OCI-M2 (cell line): ENCODE data around the gene CCNL2.
A peak's percentile ranks its signal among the peaks of the same experiment; 100 is the strongest.
"Not testable (repeated sequence)": the region's sequence is repeated elsewhere in the genome, so short reads cannot be mapped to it uniquely, and the experiment has no call there.

ENCODE experiments used
- DNase-seq: peaks from one replicate; lab custom pipeline; 2025; ENCODE audit not compliant: unreplicated experiment; lab: John Stamatoyannopoulos, UW

The CCNL2 gene

DNA sequence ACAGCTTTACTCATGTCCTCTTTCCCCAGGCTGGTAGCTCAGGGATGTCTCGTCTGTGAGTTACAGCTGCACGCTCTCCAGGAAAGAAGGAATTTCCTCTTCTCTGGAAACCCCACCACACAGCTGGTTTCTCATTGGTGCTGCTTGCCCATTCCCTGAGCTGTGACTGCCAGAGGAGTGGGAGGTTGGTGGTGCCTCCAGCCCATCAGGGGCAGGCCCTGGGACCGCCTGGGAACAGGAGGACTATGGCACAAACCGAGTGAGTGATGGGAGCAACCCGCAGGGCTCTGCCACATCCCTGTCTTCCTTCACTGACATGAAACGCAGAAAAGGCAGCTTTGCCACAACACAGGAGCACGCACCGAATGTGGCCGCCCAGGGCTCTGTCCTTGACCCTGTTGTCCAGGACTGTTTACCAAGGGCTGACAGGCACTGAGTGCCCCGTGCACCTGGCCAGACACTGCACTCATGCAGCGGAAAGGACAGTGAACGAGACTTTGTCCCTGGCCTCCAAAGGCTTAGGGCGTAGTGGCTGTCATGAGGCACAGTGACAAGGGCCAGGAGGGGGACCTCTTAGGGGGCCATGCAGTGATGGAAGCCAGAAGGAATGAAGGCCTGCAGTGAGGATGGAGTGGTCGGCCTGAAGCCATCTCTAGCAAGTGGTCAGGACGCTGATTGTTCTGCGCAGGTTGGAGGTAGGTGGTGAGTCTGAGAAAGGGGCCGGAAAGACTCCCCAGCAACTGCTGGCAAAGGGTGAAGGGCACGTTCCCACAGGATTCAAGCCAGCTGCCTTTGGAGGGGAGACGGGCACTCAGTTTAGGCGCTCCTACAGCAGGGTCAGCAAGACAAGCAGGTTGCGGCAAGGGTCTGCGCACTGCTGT lies 1.7 kb upstream of the CCNL2 start:
- no peak for DNase-seq

DNA sequence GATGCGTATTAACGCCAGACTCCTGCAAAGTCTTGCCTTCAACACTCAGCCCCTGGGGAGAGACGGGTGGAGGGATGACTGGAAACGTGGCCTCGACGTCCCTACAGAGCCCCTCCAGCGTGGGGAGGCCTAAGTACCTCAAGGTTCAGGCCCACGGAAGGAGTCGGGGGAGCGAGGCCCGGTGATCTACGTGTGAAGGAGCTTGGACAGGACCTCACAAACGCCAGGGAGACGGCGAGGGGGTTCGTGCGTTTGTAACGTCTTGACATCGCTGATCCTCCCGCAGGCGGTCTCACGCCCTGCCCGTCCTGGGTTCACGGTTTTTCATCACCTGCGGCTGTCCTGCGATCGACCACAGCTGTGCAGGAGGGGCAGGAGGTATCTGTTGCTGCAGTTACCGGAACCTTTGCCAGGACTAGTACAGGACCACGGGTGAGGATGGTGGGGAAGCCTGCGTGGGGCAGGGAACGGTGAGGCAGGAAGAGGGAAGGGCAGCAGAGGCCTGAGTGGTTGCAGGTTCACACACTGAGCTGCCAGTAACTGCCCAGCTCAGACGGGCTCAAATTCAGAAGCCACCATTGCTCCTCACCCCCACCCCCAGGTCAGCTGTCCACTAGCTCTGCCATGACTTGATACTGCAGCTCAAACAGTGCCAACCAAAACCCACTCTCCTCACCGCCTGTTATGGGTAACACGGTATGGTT lies 889 bp upstream of the CCNL2 start:
- DNase-seq: no peak

DNA sequence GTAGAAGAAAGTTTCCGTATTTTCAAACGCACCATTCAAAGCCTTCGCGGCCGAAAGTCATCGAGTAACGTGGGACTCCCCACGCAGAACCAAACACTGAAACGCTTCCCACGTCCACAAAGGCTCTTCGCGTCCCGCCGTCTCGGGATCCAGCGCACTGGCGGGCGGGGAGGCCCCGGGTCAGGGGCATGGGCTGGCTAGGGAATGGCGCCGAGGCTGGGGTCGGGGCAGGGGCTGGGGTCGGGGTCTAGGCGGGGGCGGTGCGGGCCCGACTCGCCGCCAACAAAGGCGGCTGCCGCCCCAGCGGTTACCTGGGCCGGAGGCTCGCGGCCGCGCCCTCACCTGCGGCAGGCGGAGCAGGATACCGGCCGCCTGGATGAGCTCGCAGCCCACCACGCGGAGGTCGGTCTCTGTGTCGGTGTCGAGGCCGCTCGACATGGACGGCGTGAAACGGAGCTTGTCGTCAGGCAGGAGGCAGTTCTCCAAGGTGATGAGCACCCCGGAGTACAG lies 403 bp downstream of the CCNL2 start:
- no peak for DNase-seq

DNA sequence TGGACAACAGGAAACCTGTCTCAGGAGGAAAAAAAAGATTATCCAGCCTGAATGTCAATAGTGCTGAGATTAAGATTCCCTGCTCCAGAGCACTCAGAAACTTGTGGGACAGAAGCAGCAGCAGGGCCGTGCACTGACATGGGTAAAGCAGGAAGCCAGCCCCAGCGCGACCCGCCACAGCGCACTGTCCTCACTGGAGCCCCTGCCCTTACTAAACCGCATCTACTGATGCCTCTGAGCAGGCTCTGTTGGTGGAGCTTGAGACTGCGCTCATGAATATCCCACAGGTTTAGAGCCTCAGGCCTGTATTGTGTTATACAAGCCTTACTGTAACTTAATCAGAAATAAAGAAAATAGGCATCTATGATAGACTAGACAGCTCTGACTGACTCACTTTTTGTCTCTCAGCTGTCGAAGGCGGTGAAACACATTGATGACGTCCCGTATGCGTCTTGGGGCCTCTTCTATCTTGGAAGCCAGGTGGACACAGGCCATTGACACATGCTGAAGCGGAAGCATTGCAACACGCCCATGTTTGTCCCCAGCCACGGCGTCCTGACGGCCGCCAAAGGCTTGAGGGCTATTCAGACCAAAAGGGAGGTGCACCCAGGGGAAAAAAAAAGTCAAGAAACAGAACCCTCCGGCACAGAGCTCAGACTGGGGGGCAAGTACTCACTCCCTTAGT lies 1.2 kb downstream of the CCNL2 start:
- no peak for DNase-seq

DNA sequence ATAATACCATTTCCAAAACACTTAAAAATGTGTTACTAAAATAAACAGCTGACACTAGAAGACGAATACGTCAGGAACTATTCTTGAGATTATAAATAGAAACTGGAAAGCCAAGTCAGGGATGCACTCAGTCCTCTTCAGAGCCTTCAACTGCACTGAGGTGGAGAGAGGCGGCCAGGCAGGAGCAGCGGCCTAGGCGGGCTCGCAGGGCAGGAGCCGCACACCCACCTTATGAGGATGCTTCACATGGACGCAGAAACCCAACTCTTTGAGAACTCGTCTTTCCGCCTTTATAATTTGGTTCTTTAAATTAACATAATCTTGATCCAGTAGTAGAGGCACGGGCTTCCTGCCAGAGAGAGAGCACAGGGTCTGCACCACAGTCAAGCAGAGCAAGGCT lies 4.0 kb downstream of the CCNL2 start:
- DNase-seq: no peak

DNA sequence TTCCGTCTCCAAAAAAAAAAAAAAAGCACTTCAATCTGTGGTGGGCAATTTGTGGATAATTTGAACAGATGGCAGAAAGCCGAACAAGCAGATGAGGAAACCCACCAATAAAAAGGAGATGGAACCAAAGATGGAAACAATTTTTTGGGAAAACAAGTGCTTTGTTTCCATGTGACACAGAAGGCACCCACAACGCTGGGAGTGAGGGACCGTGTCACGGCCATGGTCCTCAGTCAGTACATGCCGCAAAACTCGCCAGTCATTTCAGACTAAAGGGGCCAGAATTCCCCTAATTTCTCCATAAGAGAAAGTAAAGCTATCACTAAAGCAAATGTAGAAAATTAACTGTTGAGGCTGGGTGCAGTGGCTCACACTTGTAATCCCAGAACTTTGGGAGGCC lies 5.0 kb downstream of the CCNL2 start:
- DNase-seq: no peak

DNA sequence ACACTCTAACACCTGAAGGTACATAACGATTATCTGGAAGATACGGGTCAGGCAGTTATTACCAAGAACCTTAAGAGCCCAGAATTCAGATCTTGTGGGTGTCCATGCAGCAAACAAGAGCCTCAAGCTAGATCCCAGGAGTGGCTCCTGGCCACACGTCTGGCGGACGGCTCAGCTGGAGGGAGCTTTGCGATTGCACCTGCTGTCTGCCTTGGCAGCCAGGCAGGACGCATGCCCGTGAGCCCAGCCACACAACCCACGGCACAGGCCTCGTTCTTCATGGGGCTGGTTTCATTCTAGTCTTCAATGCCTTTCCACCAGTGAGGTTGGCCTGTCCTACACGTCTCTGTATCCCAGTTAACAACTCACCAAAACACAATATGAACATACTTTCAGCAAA lies 5.7 kb downstream of the CCNL2 start:
- no peak for DNase-seq

DNA sequence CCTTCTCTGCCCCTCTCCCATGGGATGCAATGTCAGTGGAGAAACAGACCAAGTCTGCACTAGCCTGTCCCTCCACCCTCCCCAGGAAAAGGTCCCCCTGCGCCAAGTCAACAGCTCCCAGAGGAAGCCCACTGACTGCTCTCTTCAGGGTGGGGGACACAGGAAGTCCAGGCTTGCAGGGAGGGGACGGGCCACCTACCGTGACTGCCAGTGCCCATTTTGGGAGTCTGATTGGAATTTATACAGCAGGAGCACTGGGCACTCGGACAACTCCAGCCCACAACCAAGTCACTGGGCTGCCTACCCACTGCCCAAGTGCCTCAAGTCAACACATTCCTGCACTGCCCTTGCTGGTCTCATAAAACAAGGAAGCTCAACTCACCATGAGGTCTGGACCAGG lies 6.1 kb downstream of the CCNL2 start:
- DNase-seq: no peak

DNA sequence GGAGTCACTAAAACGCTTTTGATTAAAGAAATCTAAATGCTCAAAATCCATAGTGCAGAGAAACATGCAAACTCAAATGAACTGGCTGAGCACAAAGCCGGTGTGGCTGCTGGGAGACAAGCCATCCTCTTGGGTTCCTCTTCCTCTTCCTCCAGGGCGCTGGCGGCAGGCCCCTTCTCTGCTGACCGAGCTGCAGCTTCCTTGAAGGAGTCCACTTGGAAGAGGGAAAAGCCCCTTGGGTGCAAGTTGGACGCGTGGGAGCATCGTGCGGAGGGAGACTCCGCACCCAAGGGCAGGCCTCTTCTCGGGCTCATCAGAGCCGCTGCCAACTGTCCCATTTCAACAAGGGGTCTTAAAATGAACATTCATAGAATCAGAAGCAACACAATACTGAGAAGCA lies 7.9 kb downstream of the CCNL2 start:
- DNase-seq: no peak

DNA sequence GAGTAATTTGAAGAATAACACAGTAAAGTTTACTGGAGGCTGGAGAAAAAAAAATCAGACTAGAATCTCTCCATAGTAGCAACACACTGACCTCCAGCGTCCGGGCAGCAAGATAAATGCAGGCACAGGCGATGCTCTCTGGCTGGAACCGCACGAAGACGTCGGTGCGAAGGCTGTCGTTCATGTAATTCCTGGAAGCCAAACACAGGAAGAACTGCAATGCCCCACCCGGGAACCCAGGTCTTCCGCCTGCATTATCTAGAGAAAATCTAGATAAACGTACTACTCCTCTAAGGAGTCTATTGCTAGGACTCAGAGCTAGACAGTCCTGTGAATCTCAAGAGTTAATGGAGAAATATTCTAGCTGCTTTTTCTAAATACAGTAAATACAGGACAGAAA lies 8.5 kb downstream of the CCNL2 start:
- DNase-seq: no peak

DNA sequence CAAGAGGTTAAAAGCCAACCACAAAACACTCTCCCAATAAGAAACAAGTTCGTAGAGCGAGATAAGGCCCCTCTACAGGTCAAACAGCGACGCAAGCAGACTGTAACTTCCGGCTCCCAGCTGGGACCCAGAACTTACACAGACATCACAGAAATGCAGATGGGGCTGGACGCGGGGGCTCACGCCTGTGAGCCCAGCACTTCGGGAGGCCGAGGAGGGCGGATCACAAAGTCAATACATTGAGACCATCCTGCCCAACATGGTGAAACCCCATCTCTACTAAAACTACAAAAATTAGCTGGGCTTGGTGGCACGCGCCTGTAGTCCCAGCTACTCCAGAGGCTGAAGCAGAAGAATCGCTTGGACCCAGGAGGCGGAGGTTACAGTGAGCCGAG lies 11.1 kb downstream of the CCNL2 start:
- DNase-seq: no peak

DNA sequence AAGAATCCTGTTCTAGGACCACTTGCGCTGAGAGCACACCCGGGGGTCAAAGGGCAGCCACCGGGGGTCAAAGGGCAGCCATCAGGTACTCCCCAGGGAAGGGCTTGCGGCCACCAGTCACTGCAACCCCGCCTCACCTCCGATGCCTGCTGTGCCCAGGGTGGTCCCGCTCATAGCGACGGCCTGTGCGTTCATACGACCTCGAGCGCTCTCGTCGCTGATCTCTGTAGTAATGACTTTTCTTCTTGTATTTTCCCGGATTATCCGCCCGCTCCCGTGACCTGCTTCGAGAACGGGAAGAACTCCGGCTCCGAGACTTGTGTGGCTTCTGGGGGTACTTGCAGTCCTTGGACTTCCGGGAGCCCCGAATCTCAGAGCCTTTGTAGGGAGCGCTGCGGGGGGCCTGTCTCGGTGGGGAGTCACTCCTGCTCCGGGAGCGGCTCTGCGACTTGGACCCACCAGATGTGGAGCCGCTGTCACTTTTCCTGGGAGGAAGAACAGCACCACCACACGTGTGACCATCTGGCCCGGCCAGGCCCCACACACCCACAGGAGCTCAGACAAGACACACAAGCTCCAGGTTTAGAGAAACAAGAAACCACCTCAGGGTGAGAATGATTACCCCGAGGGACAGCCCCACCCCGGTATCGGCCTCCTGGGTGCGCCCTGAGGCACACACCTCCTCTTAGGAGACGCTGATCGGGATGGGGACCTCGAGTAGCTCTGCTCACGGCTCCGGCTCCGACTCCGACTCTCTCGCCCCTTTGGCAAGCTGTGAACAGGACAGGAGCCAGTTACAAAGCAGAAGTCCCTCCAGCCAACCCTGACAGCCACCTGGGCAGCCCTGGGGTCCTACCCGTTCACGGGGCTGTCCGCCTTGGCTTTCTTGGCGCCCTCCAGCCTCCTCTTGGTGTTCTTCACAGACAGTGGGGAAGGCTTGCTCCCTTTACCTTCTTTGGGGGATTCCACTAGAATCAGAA lies 11.7 kb downstream of the CCNL2 start:
- no peak for DNase-seq

DNA sequence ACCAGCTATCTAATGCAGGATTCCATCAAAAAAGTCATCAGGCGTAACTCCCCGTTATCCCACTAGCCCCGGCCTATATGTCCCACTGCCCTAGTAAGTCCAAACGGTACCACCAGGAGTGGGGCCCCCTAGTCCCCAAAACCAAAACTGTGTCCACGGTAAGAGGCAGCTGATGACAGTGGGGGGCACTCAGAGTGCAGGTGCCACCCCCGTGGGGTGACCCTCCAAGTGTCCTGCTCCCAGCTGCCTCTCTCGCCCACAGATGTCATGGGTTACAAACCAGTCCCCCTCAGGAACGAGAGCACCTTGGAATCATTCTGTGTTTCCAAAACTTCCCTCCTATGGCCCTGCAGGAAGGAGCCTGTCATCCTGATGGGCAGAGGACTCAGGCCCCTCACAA lies 13.2 kb downstream of the CCNL2 start:
- no peak for DNase-seq

DNA sequence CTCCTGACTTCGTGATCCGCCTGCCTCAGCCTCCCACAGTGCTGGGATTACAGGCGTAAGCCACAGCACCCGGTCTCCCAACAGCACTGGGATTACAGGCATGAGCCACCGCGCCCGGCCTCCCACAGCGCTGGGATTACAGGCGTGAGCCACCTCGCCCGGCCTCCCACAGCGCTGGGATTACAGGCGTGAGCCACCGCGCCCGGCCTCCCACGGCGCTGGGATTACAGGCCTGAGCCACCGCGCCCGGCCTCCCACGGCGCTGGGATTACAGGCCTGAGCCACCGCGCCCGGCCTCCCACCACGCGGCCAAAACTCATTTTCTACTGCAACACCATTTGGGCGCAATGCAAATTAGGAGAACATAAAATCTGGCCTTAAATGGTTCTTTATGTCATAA lies 13.8 kb downstream of the CCNL2 start:
- not testable (repeated sequence) for DNase-seq

DNA sequence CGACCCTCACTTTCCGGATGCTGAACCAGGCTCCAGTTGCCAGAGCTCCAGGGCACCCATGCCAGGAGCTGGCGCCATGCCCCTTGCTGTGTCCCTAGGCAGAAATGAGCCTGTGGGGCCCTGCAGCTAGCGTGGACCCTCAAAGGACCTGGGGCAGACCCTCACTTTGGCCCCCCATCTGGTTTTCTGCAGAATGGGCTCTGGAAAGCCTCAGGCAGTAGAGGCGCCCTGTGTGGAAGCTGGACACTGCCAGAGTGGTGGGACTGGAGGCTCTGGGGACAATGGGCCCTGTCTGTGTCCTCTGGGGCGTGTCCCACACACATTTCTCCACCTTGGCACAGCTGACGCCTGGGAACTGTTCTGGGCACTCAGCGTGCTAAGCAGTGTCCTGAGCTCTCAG lies 17.8 kb downstream of the CCNL2 start:
- DNase-seq: no peak

DNA sequence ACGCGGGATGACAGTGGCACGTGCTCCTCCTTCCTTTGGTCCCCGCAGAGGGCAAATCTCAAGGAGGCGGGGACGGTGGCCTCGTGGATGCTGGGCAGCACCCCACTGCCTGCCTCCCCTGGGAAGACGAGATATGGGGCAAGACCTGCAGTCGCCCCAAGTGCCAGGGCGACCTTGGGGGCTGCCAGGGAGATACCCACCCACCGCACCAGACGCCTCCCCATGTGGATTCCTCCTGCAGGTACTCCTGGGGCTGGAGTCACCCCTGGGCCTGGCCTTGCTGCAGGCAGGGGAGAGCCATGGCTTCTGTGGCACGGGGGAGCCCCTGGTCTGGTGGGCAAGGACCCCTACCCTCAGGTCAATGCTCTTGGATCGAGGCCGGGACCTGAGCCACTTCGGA lies 18.3 kb downstream of the CCNL2 start:
- no peak for DNase-seq

DNA sequence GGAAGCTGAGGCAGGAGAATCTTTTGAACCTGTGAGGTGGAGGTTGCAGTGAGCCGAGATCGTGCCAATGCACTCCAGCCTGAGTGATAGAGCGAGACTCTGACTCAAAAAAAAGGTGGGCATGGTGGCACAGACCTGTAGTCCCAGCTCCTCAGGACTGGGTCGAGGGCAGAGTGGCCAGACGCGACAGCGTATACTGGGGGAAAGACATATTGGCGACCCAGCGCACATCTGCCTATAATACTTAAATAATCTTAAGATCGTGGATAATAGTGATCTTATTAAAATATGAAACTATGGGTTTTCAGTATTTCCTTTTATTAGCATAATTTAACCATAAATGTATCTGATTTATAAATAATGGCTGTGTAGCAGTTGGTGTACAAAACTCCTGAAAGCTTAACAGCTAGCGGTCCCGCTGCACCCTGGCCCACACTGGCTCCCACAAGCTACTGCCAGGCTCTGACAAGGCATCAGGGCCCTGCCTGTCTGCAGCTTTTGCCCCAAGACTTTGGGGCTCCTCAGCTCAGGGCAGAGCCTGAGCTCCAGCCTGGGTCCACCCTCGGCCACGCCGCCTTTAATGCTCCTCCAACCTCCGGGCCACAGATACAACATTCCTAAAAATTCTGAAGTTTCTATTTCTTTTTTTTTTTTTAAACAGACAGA lies 21.5 kb downstream of the CCNL2 start:
- no peak for DNase-seq

DNA sequence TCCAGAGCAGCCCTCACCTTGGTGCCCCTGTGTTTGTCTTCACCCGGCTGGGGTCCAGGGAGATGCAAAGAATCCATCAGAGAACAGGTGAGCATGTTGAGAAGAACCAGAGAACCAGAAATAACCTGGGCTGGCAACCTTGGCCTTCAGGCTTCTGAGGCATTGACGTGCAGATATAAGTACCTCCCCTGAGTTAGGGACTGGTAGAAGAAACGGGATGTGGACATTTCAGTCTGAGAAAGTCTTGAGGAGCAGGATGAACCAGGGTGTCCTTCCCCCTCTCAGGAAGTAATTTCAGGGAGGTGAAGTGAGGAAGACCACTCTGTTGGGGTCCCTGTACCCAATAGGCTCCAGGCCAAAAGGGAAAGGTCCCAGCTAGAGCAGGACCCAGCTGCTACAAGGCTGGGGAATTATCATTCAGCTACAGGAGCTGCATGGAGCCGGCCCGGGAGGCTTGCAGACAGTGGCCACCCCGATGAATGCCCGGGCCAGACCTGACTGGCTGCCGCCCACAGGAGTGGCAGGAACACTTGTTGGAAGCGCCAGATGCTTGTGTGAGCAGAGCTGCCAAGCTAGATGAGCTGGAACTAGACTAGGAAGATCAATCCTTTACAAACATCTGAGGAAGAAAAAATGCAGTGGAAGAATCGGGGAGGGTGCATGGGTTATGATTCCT lies 22.4 kb downstream of the CCNL2 start:
- DNase-seq: no peak

DNA sequence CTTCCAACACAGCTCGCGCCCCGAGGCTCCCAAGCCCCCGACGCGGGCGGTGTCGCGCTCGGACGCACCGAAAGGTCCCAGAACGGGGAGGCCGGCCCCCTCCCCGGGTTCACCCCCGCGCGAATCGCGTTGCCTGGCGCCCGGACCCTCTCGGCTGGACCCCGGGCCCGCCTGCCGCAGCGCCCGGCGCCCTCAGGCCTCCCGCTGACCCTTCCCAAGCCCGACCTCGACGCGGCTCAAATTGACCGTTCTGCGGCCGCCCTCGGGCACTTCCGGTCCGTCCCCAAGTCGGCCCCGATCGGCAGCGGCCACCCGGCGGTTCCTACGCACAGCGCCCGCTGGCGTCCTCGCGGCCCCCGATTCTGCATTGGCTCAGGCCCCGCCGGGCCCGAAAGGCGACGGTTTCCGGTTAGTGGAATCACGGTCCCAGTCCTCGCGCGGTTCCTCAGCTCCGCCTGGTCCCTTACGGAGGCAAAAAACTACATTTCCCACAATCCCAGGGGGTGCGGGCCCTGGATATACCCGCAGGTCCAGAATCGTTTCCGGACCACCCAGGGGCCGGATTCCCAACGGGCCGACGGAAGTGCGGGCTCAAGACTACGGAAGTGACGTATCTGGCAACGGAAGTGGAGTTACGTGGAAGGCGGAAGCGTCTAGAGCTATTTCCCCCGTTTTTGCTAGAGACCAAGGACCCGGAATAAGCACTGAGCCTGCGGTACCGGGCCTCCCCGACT lies 24.0 kb downstream of the CCNL2 start, which contains the start of gene AURKAIP1:
AURKAIP1 (minus strand) TSS at position 279 of the 734 bp plus-strand sequence. CDS start 451 bp downstream, outside the sequence.
- DNase-seq: peak; percentile 80
